Measurements from ENCODE around the gene BAHD1.

- TF ChIP-seq, protein P1, sequence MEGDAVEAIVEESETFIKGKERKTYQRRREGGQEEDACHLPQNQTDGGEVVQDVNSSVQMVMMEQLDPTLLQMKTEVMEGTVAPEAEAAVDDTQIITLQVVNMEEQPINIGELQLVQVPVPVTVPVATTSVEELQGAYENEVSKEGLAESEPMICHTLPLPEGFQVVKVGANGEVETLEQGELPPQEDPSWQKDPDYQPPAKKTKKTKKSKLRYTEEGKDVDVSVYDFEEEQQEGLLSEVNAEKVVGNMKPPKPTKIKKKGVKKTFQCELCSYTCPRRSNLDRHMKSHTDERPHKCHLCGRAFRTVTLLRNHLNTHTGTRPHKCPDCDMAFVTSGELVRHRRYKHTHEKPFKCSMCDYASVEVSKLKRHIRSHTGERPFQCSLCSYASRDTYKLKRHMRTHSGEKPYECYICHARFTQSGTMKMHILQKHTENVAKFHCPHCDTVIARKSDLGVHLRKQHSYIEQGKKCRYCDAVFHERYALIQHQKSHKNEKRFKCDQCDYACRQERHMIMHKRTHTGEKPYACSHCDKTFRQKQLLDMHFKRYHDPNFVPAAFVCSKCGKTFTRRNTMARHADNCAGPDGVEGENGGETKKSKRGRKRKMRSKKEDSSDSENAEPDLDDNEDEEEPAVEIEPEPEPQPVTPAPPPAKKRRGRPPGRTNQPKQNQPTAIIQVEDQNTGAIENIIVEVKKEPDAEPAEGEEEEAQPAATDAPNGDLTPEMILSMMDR (conservative IDR thresholded peaks at IDR 0.05; ENCODE audit: low read length): no peak
- TF ChIP-seq EZH2phosphoT487 (IDR thresholded peaks at IDR 0.05; ENCODE audit: borderline replicate concordance): no peak
Observed at GRCh38 chr15:40460404-40460803, 19.7 kb downstream of the BAHD1 start.

Data from Loucy (cell line).